Endothelial cell of umbilical vein (primary cell): ENCODE data around the gene PRKG1. TPM values are rescaled to one million over a fixed set of nuclear protein-coding genes. Genes with fewer than 3 reads are reported as not detected.
"Not testable (repeated sequence)": the region's sequence is repeated elsewhere in the genome, so short reads cannot be mapped to it uniquely, and the experiment has no call there.

ENCODE experiments used
- BruUV-seq: library from RNA; stranded (reverse); fragments of 400-500 nt; replicated peaks from 2 replicates; lab custom pipeline; 2021; lab: Mats Ljungman, UMichigan
- CTCF ChIA-PET: fragments of 300-600, 350-600 bp; sonication (Branson Sonifier 250); formaldehyde crosslinking; loops from one replicate; lab custom pipeline; 2021; ENCODE audit warnings: antibody characterized with exemption, inconsistent platforms; lab: Charles Lee
- POLR2A ChIA-PET: fragments of 300-600, 350-600 bp; sonication (Branson Sonifier 250); formaldehyde crosslinking; loops from one replicate; lab custom pipeline; 2021; ENCODE audit warnings: antibody characterized with exemption, inconsistent platforms; lab: Charles Lee
- DNase-seq: peaks from one replicate; pipeline ENCODE4 v3.0.0-alpha.2; 2011; ENCODE audit warnings: low read depth, low spot score
- FAIRE-seq: peaks from 2 replicates; lab custom pipeline; 2011; peaks lifted over from hg19 to GRCh38; lab: Jason Lieb, UNC
- H2AFZ ChIP-seq: 2 replicates; pipeline ENCODE4 v1.6.0; 2012; ENCODE audit warnings: low read depth, low read length, control low read depth, inconsistent platforms
- H3K27ac ChIP-seq: 2 replicates; pipeline ENCODE4 v1.5.1; 2011; ENCODE audit warnings: low read depth, mild to moderate bottlenecking, control low read depth, low read length, moderate library complexity; ENCODE audit not compliant: insufficient read depth
- H3K27me3 ChIP-seq, 2 experiments: 2 replicates each; pipeline versions ENCODE4 v1.6.0 to v1.6.1; 2011; ENCODE audit warnings: low read length in 2 of 2, mixed read lengths in 1 of 2; ENCODE audit not compliant: control insufficient read depth in 2 of 2, insufficient read depth in 2 of 2
- H3K36me3 ChIP-seq, 2 experiments: 2 replicates in 1 of 2; 3 replicates in 1 of 2; pipeline ENCODE4 v1.5.1; 2011; ENCODE audit warnings: low read length in 2 of 2, mild to moderate bottlenecking in 1 of 2, moderate library complexity in 1 of 2; ENCODE audit not compliant: control insufficient read depth in 2 of 2, insufficient read depth in 2 of 2; ENCODE audit errors: extremely low read depth in 1 of 2
- H3K4me1 ChIP-seq: 3 replicates; pipeline ENCODE4 v1.5.1; 2011; ENCODE audit warnings: mild to moderate bottlenecking, low read length; ENCODE audit not compliant: control insufficient read depth, insufficient read depth; ENCODE audit errors: extremely low read depth
- H3K4me2 ChIP-seq: 2 replicates; pipeline ENCODE4 v1.6.1; 2011; ENCODE audit warnings: low read length, control low read depth, mixed read lengths; ENCODE audit not compliant: insufficient read depth
- H3K4me3 ChIP-seq, 3 experiments: fragments of 200-600 bp in 1 of 3; sonication (generic), shearing (Covaris generic) in 1 of 3; replicated peaks in 1 of 3; 2 replicates each; pipeline ENCODE4 v1.5.1; 2011 to 2016; ENCODE audit warnings: control low read depth in 3 of 3, low read length in 3 of 3, mild to moderate bottlenecking in 2 of 3, inconsistent platforms in 1 of 3, low read depth in 1 of 3, moderate library complexity in 1 of 3; ENCODE audit not compliant: insufficient read depth in 1 of 3
- H3K79me2 ChIP-seq: 2 replicates; pipeline ENCODE4 v1.6.0; 2012; ENCODE audit warnings: low read length, inconsistent platforms; ENCODE audit not compliant: control insufficient read depth, insufficient read depth
- H3K9ac ChIP-seq: replicated peaks from 2 replicates; pipeline ENCODE3; 2011; ENCODE audit warnings: low read length, control low read depth; ENCODE audit not compliant: insufficient read depth; ENCODE audit errors: extremely low read depth
- H3K9me1 ChIP-seq: replicated peaks from 3 replicates; pipeline ENCODE4 v1.6.0; 2011; ENCODE audit warnings: mild to moderate bottlenecking, low read length; ENCODE audit not compliant: control insufficient read depth, insufficient read depth; ENCODE audit errors: extremely low read depth
- H3K9me3 ChIP-seq: replicated peaks from 2 replicates; pipeline ENCODE4 v1.5.1; 2012; ENCODE audit warnings: low read length, inconsistent platforms; ENCODE audit not compliant: control insufficient read depth, insufficient read depth
- H4K20me1 ChIP-seq: replicated peaks from 2 replicates; pipeline ENCODE3; 2011; ENCODE audit warnings: mild to moderate bottlenecking, low read length; ENCODE audit not compliant: control insufficient read depth, insufficient read depth; ENCODE audit errors: extremely low read depth
- EZH2 ChIP-seq: IDR thresholded peaks from 2 replicates; pipeline ENCODE4 v1.6.1; 2012; ENCODE audit warnings: borderline replicate concordance, low read depth, mild to moderate bottlenecking, moderate library complexity, low read length, inconsistent platforms; ENCODE audit not compliant: severe bottlenecking
- FOS ChIP-seq: IDR thresholded peaks from 2 replicates; pipeline ENCODE4 v1.6.1; 2011; ENCODE audit warnings: mild to moderate bottlenecking, low read length, moderate library complexity, borderline replicate concordance; ENCODE audit not compliant: insufficient read depth
- GATA2 ChIP-seq: IDR thresholded peaks from 2 replicates; pipeline ENCODE4 v1.7.0; 2011; ENCODE audit warnings: low read depth, mild to moderate bottlenecking, moderate library complexity, mixed read lengths, low read length; ENCODE audit not compliant: insufficient read length, insufficient read depth
- MYC ChIP-seq: IDR thresholded peaks from one replicate; pipeline ENCODE4 v1.6.1; 2011; ENCODE audit warnings: mild to moderate bottlenecking, low read depth, low read length
- POLR2A ChIP-seq: IDR thresholded peaks from 2 replicates; pipeline ENCODE4 v1.6.1; 2012; ENCODE audit warnings: low read depth, mild to moderate bottlenecking, control low read depth, low read length
- POLR2AphosphoS5 ChIP-seq: IDR thresholded peaks from 2 replicates; pipeline ENCODE4 v1.6.1; 2012; ENCODE audit warnings: low read depth, mild to moderate bottlenecking, control low read depth, low read length, moderate library complexity; ENCODE audit not compliant: insufficient read depth
- dilution Hi-C: fragments of 300-500 bp; cut with MboI; formaldehyde crosslinking; loops from one replicate; pipeline ENCODE4 v1.15.0; 2019; ENCODE audit warnings: low sequenced_read_pairs; ENCODE audit not compliant: extremely low pct_ligation_motif_present
- intact Hi-C: fragments of 100-400 bp; cut with micrococcal nuclease; formaldehyde crosslinking; loops from one replicate; pipeline ENCODE4 v1.10.0; 2022
- polyA plus RNA-seq, 4 experiments: library from polyadenylated mRNA; depleted of rRNA in 3 of 4; stranded (reverse) in 3 of 4; unstranded in 1 of 4; fragments of >200 nt; gene quantifications; 2 replicates each; pipeline versions ENCODE4 v1.2.1 to v1.2.3, GENCODE V29; 2011 to 2012; ENCODE audit warnings: missing spikeins in 1 of 4
- total RNA-seq: library from RNA; stranded (reverse); gene quantifications from 2 replicates; pipeline ENCODE4 v1.2.3, GENCODE V29; 2021
- TF ChIP-seq, protein P1 (sequence below): IDR thresholded peaks from 2 replicates; pipeline ENCODE4 v1.6.1; 2011; ENCODE audit not compliant: insufficient read depth, insufficient read length

Gene PRKG1
- total and polyA plus RNA-seq, 2 donors (not counting 3 experiments of a cell fraction or from before 2014, with no cell fraction given) = 0.01 to 0.18 TPM

DNA sequence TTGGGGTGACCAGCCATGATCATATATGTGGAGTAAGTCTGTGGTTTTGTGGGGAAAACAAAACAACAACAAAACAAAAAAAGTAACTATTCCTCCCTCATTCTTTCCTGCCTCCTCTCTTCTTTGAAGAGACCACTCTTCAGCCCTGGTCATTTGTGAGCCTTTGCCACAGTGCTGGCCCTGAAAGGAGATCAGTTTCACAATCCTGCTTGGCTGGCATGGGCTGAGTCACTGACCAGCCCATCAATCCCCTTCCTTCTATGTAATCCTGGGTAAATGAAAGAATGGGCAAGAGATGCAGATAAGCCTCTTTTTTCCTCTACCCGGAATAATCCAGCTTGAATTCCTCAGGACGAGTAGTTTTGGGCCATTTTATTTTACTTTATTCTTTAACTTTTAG lies 611.5 kb downstream of the PRKG1 start:
- no peak overlapping the region for H3K9ac ChIP-seq
- no peaks in the 10 kb centered on the region for H3K9me1 ChIP-seq
- no peaks in the 10 kb centered on the region for H3K27me3 ChIP-seq
- no peaks in the 10 kb centered on the region for H3K79me2 ChIP-seq
- no peak for FAIRE-seq
- H3K27ac ChIP-seq = no peak overlapping the region
- no peaks in the 10 kb centered on the region for H4K20me1 ChIP-seq
- TF ChIP-seq FOS (no peak), EZH2 (no peak), MYC (no peak)
- TF ChIP-seq, protein P1, sequence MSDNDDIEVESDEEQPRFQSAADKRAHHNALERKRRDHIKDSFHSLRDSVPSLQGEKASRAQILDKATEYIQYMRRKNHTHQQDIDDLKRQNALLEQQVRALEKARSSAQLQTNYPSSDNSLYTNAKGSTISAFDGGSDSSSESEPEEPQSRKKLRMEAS = no peak
- BruUV-seq = no TSS peak
- no peak overlapping the region for H2AFZ ChIP-seq
- DNase-seq = no peak
- CTCF ChIA-PET = interaction anchor here (0.6 to 1.0 kb wide), 2 partner anchors 46 to 78 kb away, joined by 3 to 4 read pairs; no protein-coding TSS in a partner anchor
- peaks cover 5% of the 10 kb centered on the region for H3K4me1 ChIP-seq
- H3K36me3 ChIP-seq = no peaks in the 10 kb centered on the region
- POLR2A ChIA-PET = no interaction called here
- no peaks in the 10 kb centered on the region for H3K9me3 ChIP-seq
- no peak overlapping the region for H3K4me2 ChIP-seq
- H3K4me3 ChIP-seq = no peak overlapping the region
- intact Hi-C loops (no loop called here), dilution Hi-C loops (no loop called here)

- Histone ChIP-seq H3K9ac (no peak overlapping the region), H3K79me2 (no peaks in the 10 kb centered on the region), H3K9me3 (no peaks in the 10 kb centered on the region), H3K9me1 (no peaks in the 10 kb centered on the region), H3K4me3 (no peak overlapping the region), H3K4me2 (no peak overlapping the region), H3K27ac (no peak overlapping the region), H2AFZ (no peak overlapping the region), H4K20me1 (no peaks in the 10 kb centered on the region), H3K4me1 (peaks cover 5% of the 10 kb centered on the region), H3K27me3 (no peaks in the 10 kb centered on the region), H3K36me3 (no peaks in the 10 kb centered on the region)
- TF ChIP-seq POLR2A (no peak), GATA2 (no peak), FOS (no peak), EZH2 (no peak), POLR2AphosphoS5 (no peak)
- BruUV-seq = no TSS peak
- ChIA-PET POLR2A (no interaction called here), CTCF (no interaction called here)
- dilution Hi-C loops = no loop called here
- FAIRE-seq = no peak
- intact Hi-C loops = no loop called here
- no peak for DNase-seq
These were observed 613.0 kb downstream of the PRKG1 start for GRCh38 chr10:51687296-51687695.

DNA sequence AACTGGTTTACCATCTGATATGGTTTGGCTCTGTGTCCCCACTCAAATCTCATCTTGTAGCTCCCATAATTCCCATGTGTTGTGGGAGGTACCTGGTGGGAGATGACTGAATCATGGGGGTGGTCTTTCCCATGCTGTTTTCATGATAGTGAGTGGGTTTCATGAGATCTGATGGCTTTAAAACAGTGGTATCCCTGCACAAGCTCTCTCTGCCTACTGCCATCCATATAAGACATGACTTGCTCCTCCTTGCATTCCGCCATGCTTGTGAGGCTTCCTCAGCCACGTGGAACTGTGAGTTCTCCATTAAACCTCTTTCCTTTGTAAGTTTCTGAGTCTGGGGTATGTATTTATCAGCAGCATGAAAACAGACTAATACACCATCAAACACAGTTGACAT lies 614.5 kb downstream of the PRKG1 start:
- H3K9me1 ChIP-seq, H3K27ac ChIP-seq, H3K9ac ChIP-seq, FAIRE-seq, H3K79me2 ChIP-seq, H3K27me3 ChIP-seq, intact Hi-C loops, H2AFZ ChIP-seq, H3K9me3 ChIP-seq, dilution Hi-C loops, H4K20me1 ChIP-seq, H3K36me3 ChIP-seq, CTCF ChIA-PET, H3K4me3 ChIP-seq, BruUV-seq, H3K4me2 ChIP-seq, H3K4me1 ChIP-seq, POLR2A ChIA-PET, DNase-seq: not testable (repeated sequence)
